ENCODE data around the gene SPATA21.

The SPATA21 gene

DNA sequence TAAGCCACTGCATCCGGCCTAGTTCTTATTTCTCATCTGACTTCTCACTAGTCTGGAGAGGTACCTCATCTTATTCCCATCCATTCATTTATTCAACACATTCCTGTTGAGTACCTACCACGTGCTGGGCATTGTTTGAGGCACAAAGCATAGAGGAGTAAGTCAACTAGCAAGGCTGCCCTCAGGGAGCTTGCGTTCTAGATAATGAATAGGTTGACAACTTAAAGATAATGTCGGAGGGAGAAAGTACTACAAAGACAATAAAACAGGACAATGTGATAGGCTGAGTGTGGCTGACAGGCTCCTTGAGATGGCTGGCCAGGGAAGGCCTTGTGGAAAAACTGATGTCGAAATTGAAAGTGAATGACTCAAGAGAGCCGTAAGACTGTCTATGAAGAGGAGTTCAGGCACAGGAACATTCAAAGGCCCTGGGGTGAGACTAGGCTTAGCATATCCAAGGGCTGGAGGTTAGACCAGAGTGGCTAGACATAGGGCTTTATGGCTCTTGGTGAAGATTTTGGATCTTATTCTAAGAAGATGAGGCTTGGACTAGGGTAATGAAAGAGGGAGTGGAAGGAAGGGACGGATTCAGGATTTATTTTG is 18.3 kb downstream of the SPATA21 start:
- no peak for DNase-seq

DNA sequence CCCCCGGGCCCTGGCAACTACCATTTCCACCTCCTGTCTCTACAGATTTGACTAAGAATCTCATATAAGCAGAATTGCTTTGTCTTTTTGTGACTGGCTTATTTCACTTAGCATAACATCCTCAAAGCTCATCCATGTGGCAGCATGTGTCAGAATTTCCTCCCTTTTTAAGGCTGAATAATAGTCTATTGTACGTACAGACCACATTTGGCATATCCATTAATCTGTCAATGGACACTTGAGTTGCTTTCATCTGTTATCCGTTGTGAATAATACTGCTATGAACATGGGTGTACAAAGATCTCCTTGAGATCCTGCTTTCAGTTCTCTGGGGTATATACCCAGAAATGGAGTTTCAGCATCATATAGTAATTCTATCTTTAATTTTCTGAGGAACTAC is 24.0 kb downstream of the SPATA21 start:
- DNase-seq: no peak

DNA sequence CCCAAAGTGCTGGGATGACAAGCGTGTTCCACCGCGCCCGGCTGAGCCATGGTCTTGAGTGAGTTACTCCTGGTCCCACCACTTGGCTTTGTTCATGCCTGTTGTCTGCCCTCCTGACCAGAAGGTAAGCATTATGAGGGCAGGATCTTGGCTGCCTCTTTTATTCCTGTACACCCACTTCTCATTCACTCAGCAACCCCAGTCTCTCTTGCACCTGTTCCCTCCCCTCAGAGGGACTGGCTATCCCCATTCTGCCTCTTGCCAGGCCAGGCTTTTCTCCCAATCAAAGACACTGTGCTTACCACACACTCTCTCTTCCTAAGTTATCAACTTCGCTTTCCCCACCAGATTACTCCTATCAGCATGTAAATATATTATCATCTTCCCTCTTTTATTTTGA is 26.4 kb downstream of the SPATA21 start:
- DNase-seq: no peak

DNA sequence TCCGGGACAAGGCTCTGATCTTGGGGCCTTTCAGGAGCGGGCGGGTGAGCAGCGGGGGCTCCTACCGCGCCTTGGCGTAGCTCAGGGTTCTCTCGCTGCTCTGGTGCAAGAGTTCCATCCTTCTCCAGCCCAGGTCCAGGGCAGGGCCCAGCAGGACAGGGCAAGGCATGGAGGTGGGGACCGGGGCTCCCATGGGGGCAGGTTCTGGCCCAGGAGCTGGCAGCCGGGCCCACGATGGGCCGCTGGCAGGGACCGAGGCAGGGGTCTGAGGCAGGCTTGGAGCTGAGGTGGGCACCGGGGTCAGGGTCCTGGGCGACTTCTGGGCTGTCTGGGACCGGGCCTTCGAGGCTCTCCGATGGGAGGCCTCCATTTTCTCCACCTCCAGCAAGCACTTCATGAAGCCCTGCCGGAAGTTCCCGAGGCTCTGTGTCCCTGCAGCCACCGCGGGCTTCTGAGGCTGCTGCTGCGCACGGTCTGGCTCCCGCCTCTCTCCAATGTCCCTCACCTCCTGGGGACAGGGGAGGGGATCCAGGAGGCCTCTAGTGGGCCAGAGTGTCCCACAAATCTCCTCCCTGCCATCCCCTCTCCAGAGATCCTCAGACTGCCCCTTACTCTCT is 27.6 kb downstream of the SPATA21 start:
- DNase-seq: no peak

DNA sequence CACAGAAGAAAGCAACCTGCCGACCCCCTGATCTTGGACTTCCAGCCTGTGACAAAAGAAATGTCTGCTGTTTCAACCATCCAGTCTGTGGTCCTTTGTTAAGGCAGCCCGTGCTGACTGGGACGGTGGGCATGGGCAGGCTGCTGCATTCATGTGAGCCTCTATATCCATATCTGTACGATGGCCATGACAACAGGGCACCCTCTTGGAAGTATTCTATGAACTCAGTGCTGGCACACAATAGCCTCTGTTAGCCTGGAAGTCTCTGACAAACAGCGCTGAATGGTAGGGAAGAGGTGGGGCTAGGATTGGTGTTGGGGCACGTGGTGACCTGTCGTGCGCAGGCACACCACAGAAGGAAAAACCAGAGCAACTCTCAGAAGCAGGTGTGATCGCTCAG is 30.4 kb downstream of the SPATA21 start:
- DNase-seq: no peak

DNA sequence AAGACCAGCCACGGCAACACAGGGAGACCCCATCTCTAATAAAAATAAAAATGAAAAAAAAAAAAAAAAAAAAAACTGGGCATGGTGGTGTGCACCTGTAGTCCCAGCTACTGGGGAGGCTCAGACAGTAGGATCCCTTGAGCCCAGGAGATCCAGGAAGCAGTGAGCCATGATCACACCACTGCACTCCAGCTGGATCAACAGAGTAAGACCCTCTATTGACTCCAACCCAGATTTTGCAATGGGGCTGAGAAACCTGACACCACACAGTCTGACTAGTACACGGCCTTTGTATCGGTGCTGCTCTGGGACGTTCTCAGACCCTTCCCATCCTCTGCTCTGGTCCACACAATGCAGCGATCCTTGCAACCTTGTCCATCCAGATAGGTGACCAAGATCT is 31.8 kb downstream of the SPATA21 start:
- no peak for DNase-seq

DNA sequence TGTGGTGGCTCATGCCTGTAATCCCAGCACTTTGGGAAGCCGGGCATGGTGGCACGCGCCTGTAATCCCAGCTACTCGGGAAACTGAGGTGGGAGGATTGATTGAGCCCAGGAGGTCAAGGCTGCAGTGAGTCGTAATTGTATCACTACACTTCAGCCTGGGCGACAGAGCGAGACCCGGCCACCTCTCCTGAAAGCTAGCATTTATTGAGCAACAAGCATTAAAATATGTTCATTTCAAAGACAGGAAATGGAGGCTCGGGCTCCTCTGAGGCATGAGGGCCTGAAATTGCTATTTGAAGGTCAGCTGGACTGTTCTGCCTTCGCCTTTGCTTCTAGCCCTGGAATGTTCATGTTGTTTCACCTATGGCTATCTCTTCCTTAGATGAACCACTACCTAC is 34.5 kb downstream of the SPATA21 start:
- DNase-seq: no peak

DNA sequence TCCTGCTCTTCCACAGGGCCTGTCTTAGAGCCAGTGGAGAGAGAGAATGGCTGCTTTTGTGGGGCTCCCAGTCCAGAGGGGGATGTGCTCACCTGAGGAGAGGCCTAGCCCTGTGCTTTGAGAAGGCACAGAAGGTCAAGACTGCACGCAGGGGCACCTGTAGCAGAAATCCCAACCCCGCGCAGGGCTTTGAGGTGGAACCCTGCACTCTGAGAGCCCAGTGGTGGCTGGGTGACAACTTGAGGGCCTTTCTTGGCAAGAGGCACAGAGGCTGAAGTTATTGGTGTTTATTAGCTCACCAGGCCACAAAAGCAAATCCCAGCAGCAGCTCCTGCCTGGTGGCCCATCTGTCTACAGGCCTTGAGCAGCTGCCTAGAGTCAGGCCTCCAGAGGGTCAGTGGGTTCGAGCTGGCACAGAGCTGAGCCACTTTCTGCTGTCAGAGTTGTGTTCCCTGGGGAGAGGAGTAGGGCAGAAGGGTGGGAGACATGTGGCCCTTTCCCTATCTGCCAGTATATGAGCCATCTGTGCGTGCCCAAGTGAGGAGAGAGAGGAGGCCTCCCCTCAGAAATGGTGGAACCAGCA is 38.8 kb downstream of the SPATA21 start:
- DNase-seq: no peak

DNA sequence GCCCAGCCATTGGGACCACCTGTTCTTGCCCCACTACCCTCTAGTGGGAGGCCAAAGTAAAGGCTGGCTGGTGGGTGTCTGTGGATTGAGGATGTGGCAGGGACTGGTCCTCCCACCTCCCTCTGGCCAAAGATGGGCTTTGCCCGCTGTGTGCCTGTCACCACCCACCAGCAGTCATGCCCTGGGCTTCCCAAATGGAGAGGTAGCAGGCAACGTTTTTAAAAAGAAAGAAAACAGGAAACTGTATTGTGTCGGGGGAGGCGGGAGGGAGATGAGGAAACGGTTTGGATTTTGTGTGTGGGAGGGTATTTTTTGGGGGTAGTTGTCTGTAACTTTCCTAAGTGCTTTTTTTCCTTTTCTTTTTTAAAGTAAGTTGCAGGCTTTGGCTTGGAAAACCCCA is 40.1 kb downstream of the SPATA21 start:
- no peak for DNase-seq

DNA sequence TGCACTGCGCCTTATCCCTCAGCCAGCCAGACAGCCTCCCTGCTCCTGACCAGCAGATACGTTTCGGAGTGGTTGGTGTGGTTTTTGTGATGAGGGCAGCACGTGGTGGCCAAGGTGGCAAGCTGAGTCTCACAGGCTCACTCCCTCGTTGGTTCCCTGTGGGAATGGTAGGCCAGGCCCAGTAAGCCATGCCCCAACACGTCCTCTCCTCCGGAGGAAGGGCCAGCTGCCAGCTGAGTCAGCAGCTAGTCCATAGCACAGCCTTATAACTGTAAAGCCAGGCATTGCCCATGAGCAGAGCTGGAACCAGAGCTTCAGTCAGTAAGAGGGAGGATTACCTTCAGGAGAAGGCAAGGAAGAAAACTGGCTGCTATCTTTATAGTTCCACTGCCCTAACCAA is 40.6 kb downstream of the SPATA21 start:
- DNase-seq: peak; percentile 28

DNA sequence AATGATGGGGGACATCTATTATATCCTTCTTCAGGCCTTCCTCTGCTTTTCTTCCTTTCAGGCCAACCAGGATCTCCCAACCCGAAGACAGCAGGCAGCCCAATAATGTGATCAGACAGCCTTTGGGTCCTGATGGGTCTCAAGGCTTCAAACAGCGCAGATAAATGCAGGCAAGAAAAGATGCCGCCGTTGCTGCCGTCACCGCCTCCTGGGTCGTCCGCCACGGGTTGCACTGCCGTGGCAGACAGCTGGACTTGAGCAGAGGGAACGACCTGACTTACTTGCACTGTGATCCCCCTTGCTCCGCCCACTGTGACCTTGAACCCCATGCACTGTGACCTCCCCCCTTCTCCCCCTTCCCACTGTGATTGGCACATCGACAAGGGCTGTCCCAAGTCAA is 42.2 kb downstream of the SPATA21 start:
- no peak for DNase-seq

DNA sequence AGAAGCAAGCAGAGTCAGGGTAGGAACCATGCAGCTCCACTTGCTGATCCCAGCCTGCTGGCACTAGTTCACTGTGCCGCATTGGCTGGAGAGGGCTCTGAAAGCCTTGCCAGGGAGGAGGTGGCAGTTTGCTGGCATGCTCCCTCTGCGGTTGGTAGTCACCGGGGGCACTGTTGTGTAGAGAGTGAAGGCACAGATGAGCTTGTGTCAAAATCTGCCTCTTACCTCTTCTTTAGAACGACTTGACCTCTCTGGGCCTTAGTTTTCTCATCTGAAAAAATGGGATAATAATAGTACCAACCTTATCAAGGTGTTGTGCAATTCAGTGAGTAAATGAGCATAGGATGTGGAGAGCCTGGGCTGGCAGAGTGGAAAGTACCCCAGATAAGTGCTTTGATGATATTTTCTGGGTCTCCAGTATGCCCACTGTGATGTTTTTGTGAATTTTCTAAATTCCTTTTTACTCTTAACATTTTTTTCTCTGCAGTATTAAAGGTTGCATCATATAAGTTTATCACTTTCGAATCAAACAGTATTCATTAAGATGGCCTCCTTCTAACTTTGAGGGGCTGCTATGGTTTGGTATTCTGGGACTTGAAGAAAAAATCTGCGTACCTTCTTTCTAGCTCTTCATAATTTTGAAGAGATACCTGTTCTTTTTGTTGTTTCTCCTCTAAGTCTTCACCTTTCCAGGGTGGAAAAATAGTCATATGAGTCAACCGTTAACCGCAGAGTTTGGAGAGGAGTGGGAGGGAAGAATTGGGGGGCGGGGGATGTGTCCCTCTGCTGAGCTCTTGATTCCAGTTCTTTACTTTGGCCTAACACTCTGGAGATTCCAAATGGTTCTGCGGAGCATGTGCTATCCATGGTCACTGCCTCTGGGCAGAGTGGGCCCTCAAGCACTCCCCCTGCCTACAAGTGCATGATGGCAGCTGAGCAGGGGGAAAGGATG is 43.4 kb downstream of the SPATA21 start:
- DNase-seq: no peak

DNA sequence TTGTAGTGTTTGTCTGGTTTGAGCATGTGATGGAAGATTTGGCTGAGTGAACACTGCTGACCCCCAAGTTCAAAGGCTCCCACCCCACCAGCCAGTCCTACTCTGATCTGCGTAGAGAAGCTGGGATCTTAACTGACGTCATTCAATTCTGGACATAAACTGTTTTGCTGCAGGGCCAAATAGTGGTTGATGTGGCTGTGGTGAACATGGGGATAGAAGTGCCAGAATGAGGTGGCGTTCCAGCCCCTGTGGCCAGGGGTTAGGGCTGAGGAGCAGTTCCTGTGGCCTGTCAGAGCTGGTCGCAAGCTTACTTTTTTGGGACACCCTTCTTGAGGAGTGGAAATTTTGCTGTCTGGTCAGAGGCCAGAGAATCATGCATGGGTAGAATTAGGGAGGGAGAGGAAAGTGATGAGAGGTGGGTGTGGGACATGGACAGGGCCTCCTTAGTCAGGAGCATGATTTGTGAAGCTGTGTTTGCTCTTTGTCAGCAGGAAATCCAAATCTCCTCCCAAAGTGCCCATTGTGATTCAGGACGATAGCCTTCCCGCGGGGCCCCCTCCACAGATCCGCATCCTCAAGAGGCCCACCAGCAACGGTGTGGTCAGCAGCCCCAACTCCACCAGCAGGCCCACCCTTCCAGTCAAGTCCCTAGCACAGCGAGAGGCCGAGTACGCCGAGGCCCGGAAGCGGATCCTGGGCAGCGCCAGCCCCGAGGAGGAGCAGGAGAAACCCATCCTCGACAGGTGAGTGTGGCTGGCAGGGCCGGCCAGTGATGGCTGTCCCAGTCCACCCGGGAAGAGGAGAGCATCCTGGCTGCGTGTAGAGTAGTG is 44.3 kb downstream of the SPATA21 start:
- DNase-seq: no peak

DNA sequence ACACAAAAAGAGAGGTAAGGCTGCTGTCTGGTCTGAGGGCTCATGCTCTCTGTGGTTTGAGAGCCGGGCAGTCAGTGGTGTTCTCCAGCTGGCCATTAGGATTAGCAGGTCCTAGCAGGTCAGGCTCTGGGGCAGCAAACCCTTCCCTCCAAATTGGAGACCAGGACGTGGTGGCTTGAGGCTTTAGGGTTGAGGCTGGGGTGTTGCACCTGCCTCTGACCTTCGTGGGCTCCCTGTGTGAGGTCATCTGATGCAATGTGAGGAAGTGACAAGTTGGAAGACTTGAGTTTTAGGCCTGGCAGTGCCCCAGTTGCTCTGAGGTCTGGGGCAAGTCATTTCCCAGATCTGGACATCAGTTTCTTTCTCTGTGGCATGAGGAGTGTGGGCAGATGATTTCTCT is 45.8 kb downstream of the SPATA21 start:
- DNase-seq: no peak

DNA sequence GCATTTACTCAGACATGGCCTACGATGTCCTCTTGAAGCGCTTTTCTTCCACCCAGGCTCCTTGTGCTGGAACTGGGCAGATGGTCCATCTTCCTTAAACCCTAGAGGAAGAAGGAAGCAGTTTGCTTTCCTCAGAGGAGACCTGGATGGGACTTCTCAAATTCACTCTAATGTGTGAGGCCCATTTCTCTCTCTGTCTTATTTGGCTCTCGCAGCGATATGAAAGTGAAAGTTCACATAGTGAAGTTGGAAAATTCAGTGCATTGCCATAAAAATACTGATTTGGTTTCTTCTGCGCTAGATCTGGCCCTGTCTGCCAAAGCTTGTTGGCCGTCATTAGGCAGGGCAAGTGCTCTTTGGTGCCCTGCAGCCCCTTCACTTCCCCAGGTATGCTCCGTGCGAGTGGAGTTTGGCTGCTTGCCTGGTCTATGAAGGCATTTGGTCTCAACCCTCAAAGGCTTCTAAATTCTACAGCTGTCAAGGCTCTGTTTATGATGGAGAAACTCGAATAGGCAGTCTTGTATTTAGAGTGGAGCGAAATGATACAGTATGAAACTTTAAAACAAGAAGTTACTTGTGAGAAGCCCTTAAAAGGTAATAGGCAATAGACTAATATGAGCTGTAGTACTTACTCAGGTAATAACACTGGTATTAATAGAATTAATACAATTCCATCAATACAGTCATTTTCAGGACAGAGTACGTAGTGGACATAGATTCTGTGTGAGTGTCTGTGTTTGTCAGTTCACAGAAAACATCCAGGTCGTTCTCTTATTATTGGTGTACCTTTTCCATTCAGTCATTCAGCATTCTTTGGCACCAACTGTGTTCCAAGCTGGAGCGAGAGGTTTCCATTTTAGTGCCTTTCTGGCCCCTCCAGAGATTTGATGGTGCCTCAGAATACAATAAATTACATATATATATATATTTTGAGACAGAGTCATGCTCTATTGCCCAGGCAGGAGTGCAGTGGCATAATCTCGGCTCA is 49.7 kb downstream of the SPATA21 start:
- DNase-seq: no peak

DNA sequence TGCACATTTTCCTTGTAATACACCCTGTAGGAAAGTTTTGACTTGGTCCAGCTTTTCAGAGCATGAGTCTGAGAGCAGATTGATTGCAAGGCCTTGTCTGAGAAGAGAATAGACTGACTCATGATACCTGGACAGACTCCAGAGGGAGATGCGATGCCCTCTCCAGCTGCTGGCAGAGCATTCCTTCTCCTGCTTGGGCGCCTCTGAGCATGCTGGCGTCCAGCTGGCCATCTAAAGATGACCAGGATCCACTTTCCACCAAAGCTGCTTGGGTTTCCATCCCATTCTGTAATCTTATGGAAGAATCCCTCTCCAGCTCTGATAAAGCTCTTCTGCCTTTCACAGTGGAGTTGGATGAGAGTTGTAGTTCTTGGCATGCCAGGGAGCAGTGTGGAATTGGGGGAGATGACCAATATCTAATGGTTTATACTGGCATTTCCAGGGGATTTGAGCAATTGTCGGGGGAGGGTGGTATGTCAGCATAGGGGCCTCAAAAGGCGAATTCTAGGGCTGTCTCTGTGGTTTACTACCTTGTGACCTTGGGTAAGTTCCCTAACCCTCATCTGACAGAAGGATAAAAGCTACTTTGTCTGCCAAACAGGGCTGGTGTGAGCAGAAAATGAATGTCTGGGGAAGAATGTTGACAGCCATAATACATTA is 50.6 kb downstream of the SPATA21 start:
- no peak for DNase-seq

DNA sequence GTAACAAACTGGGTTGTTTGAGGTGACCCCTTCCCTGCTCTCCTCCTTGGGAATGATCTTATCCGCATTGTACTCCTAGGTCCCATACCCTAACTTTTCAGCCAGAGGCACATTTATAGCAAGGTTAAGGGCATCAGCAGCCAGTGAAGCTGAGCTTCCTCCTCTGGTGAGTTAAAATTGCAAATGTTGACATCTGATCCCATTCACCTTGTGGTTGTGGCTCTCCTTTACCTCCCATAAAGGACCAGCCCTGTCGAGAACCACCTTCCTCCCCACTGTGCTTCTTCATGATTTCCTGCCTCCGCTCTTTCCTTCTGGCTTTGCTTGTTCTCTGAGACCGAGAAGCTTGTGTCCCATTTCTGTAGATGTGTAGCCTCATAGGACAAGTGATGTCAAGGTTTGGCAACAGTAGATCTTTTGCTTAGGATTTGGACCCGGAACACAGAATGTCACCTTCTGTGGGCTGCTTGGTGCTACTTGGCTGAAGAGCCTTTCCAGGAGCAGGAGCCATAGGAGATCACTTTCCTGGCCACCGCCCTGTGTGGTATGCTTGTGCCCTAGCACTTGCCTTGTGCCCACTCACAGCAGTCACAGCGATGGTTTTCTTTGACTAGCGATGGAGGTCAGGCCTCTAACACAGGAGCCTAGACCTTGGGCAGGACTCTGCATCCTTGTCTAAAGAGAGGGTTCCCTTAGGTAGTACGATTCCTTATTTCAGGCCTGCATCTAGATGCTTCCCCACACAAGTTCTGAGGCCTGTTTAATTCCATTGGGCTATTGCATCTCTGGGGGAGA is 51.4 kb downstream of the SPATA21 start:
- DNase-seq: no peak

DNA sequence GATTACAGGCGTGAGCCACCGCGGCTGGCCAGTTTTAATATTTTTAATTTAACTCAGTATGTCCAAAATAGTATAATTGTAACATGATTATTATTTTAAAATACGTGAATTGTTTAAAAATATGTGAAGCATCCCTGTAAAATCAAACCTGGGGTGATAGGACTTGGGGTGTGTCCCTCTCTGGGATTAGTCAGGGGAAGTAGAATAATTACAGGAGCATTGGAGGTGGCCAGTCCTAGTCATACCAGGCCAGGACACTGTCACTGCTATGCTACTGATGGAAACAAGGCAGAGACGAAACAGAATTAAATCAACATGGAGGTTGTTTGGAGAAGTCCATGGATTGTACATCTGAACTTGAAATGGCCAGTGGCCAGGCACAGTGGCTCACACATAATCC is 53.3 kb downstream of the SPATA21 start:
- DNase-seq: no peak

DNA sequence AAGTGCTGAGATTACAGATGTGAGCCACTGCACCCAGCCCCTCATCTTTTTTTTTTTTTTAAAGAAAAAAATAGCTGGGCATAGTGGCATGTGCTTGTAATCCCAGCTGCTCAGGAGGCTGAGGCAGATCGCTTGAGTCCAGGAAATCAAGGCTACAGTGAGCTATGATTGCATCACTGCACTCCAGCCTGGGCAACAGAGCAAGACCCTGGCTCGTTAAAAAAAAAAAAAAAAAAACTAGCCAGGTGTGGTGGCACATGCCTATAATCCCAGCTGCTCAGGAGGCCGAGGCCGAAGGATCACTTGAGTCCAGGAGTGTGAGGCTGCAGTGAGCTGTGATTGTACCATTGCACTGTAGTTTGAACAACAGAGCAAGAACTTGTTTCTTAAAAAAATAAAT is 56.4 kb downstream of the SPATA21 start:
- DNase-seq: no peak

DNA sequence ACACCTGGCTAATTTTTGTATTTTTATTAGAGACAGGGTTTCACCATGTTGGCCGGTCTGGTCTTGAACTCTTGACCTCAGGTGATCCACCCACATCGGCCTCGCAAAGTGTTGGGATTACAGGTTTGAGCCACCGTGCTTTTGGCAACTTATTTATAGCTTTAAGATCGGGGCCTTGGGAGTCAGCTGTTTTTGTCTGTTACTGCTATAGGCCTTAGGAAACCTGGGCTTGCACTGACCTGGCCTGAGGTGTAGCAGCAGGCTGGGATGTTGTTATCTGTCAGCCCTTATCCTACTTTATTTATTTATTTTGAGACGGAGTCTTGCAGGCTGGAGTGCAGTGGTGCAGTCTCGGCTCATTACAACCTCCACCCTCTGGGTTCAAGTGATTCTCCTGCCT is 58.8 kb downstream of the SPATA21 start:
- no peak for DNase-seq
